ENCODE measurements around the gene CEBPE. TPM values are rescaled to one million over a fixed set of nuclear protein-coding genes. Genes with fewer than 3 reads are reported as not detected.

The CEBPE gene
- total and polyA plus RNA-seq, 2 donors (not counting 3 experiments of a cell fraction or from before 2014, with no cell fraction given): not detected

DNA sequence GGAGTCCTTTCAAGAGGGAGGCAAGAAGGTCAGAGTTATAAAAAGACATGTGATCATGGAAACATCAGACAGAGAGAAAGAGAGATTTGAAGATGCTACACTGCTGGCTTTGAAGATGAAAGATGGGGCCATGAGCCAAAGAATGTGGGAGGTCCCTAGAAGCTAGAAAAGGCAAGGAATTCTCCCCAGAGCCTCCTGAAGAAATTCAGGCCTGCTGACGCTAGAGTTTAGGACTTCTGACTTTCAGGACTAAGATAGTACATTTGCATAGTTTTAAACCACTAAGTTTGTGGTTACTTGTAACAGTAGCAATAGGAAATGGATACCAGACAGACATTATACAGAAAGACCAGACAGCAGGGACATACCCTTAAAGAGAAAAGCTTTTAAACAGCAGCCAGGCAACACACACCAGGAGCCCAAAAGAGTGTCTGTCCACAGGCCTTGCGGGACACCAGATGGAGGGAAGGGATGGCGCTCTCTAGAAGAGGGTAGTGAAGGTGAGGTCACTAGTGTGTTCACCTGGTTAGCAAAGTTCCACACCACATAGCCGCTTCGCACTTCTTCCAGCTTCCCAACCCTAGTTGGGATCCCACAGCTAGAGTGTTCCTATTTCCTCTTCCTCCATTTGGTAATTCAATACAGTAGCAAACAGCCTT lies 29.7 kb upstream of the CEBPE start:
- no peaks in the 10 kb centered on the region for H4K20me1 ChIP-seq (replicated peaks; ENCODE audit: control insufficient read depth, extremely low read depth, insufficient read depth, low read length)
- no peak overlapping the region for H2AFZ ChIP-seq (ENCODE audit: low read depth, low read length)
- H3K4me1 ChIP-seq (ENCODE audit: control insufficient read depth, extremely low read depth, insufficient read depth, low read length): no peaks in the 10 kb centered on the region
- no peaks in the 10 kb centered on the region for H3K79me2 ChIP-seq (ENCODE audit: control insufficient read depth, insufficient read depth, low read length)
- BruUV-seq (replicated peaks): no TSS peak
- POLR2A ChIA-PET: no interaction called here
- dilution Hi-C loops (cut with MboI; ENCODE audit: extremely low pct_ligation_motif_present, low sequenced_read_pairs): no loop called here
- no peak for FAIRE-seq
- H3K9ac ChIP-seq (replicated peaks; ENCODE audit: extremely low read depth, insufficient read depth, low read length): no peak overlapping the region
- H3K9me3 ChIP-seq (replicated peaks; ENCODE audit: control insufficient read depth, insufficient read depth, low read length): no peaks in the 10 kb centered on the region
- H3K27ac ChIP-seq (ENCODE audit: insufficient read depth, low read depth, low read length): no peak overlapping the region
- H3K36me3 ChIP-seq (ENCODE audit: control insufficient read depth in 2 of 2, extremely low read depth in 1 of 2, insufficient read depth in 2 of 2, low read length in 2 of 2): no peaks in the 10 kb centered on the region
- H3K4me3 ChIP-seq (replicated peaks in 1 of 3; ENCODE audit: insufficient read depth in 1 of 3, low read depth in 1 of 3, low read length in 3 of 3): no peak overlapping the region
- no peak overlapping the region for H3K4me2 ChIP-seq (ENCODE audit: insufficient read depth, low read length)
- no peak for DNase-seq (ENCODE audit: low read depth, low spot score)
- CTCF ChIA-PET: interaction anchor here (1.9 kb wide), 1 partner anchor 28 kb away, joined by 12 read pairs; no protein-coding TSS in a partner anchor
- intact Hi-C loops (cut with micrococcal nuclease): no loop called here
- no peaks in the 10 kb centered on the region for H3K27me3 ChIP-seq (ENCODE audit: control insufficient read depth in 2 of 2, insufficient read depth in 2 of 2, low read length in 2 of 2)
- no peak for TF ChIP-seq GATA2 (IDR thresholded peaks at IDR 0.05; ENCODE audit: insufficient read depth, insufficient read length, low read depth, low read length)
- no peak for TF ChIP-seq POLR2AphosphoS5 (IDR thresholded peaks at IDR 0.05; ENCODE audit: insufficient read depth, low read depth, low read length)
- no peak for TF ChIP-seq MYC (IDR thresholded peaks at IDR 0.05; ENCODE audit: low read depth, low read length)
- TF ChIP-seq, protein P1, sequence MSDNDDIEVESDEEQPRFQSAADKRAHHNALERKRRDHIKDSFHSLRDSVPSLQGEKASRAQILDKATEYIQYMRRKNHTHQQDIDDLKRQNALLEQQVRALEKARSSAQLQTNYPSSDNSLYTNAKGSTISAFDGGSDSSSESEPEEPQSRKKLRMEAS (IDR thresholded peaks at IDR 0.05; ENCODE audit: insufficient read depth, insufficient read length): no peak
- TF ChIP-seq POLR2A (IDR thresholded peaks at IDR 0.05; ENCODE audit: low read depth, low read length): no peak
- TF ChIP-seq, protein P2, sequence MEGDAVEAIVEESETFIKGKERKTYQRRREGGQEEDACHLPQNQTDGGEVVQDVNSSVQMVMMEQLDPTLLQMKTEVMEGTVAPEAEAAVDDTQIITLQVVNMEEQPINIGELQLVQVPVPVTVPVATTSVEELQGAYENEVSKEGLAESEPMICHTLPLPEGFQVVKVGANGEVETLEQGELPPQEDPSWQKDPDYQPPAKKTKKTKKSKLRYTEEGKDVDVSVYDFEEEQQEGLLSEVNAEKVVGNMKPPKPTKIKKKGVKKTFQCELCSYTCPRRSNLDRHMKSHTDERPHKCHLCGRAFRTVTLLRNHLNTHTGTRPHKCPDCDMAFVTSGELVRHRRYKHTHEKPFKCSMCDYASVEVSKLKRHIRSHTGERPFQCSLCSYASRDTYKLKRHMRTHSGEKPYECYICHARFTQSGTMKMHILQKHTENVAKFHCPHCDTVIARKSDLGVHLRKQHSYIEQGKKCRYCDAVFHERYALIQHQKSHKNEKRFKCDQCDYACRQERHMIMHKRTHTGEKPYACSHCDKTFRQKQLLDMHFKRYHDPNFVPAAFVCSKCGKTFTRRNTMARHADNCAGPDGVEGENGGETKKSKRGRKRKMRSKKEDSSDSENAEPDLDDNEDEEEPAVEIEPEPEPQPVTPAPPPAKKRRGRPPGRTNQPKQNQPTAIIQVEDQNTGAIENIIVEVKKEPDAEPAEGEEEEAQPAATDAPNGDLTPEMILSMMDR (IDR thresholded peaks at IDR 0.05; ENCODE audit: extremely low read depth in 1 of 2, insufficient read depth in 1 of 2, low read depth in 1 of 2, low read length in 2 of 2): no peak
- no peak for TF ChIP-seq JUN (IDR thresholded peaks at IDR 0.05; ENCODE audit: borderline replicate concordance, insufficient read depth, insufficient read length, low read depth)
- TF ChIP-seq EZH2 (IDR thresholded peaks at IDR 0.05; ENCODE audit: borderline replicate concordance, low read depth, low read length, severe bottlenecking): no peak
- no peak for TF ChIP-seq FOS (IDR thresholded peaks at IDR 0.05; ENCODE audit: borderline replicate concordance, insufficient read depth, low read length)
- H3K9me1 ChIP-seq (replicated peaks; ENCODE audit: control insufficient read depth, extremely low read depth, insufficient read depth, low read length): no peaks in the 10 kb centered on the region

Measured in endothelial cell of umbilical vein (primary cell).